DND-41 (cell line): ENCODE data around the gene L3MBTL2.

Source experiments
- ATAC-seq: fragments of 200-7000 bp; cut with Tn5 transposase; 3 replicates; pipeline ENCODE4 v1.9.1; 2021; ENCODE audit warnings: low read depth; ENCODE audit not compliant: insufficient read depth
- DNase-seq: peaks from one replicate; pipeline ENCODE4 v3.0.0-alpha.2; 2020
- H2AFZ ChIP-seq: 2 replicates; pipeline ENCODE4 v1.6.0; 2012; ENCODE audit warnings: low read depth, low read length
- H3K27ac ChIP-seq: 2 replicates; pipeline ENCODE4 v1.5.1; 2012; ENCODE audit warnings: low read length, inconsistent platforms
- H3K27me3 ChIP-seq: fragments of 200-600 bp; sonication (generic); 2 replicates; pipeline ENCODE4 v1.6.0; 2012; ENCODE audit warnings: low read length, mild to moderate bottlenecking, inconsistent platforms; ENCODE audit not compliant: insufficient read depth, poor library complexity
- H3K36me3 ChIP-seq: 2 replicates; pipeline ENCODE4 v1.5.1; 2012; ENCODE audit warnings: low read length, inconsistent platforms; ENCODE audit not compliant: insufficient read depth
- H3K4me1 ChIP-seq: 2 replicates; pipeline ENCODE4 v1.5.1; 2012; ENCODE audit warnings: mild to moderate bottlenecking, low read length; ENCODE audit not compliant: insufficient read depth
- H3K4me2 ChIP-seq: 2 replicates; pipeline ENCODE4 v1.6.0; 2012; ENCODE audit warnings: mild to moderate bottlenecking, moderate library complexity, low read length, inconsistent platforms; ENCODE audit not compliant: insufficient read depth
- H3K4me3 ChIP-seq, 2 experiments: fragments of 200-600 bp in 1 of 2; shearing (Covaris generic) in 1 of 2; 2 replicates each; pipeline ENCODE4 v1.5.1; 2012 to 2016; ENCODE audit warnings: inconsistent platforms in 2 of 2, low read length in 2 of 2, mild to moderate bottlenecking in 2 of 2, low read depth in 1 of 2, moderate library complexity in 1 of 2
- H3K79me2 ChIP-seq: 2 replicates; pipeline ENCODE4 v1.6.0; 2012; ENCODE audit warnings: low read length, inconsistent platforms; ENCODE audit not compliant: insufficient read depth
- H3K9ac ChIP-seq: 2 replicates; pipeline ENCODE4 v1.6.0; 2012; ENCODE audit warnings: low read depth, mild to moderate bottlenecking, inconsistent platforms, low read length, moderate library complexity
- H3K9me3 ChIP-seq: 2 replicates; pipeline ENCODE4 v1.5.1; 2012; ENCODE audit warnings: low read length, moderate library complexity, mild to moderate bottlenecking, inconsistent platforms; ENCODE audit not compliant: insufficient read depth, severe bottlenecking
- H4K20me1 ChIP-seq: 2 replicates; pipeline ENCODE4 v1.6.0; 2012; ENCODE audit warnings: low read length; ENCODE audit not compliant: insufficient read depth
- CTCF ChIP-seq: IDR thresholded peaks from 2 replicates; pipeline ENCODE4 v1.5.1; 2012; ENCODE audit warnings: borderline replicate concordance, low read length, moderate library complexity, mild to moderate bottlenecking; ENCODE audit not compliant: poor library complexity, severe bottlenecking; ENCODE audit errors: extremely low read depth
- EZH2 ChIP-seq: IDR thresholded peaks from 3 replicates; pipeline ENCODE4 v1.6.1; 2012; ENCODE audit warnings: borderline replicate concordance, low read depth, mild to moderate bottlenecking, moderate library complexity, low read length, inconsistent platforms; ENCODE audit not compliant: severe bottlenecking

L3MBTL2 gene

GRCh38 chr22:41250127-41250526, 45.0 kb downstream of the L3MBTL2 start:
- Histone ChIP-seq H3K79me2 (0 out of 2 replicates have a peak, but pooled peaks cover 2% of the 10 kb centered on the region), H3K4me2 (no peak overlapping the region), H2AFZ (no peak overlapping the region), H3K36me3 (peaks cover 94% of the 10 kb centered on the region), H3K27me3 (no peaks in the 10 kb centered on the region), H3K4me3 (no peak overlapping the region), H3K9ac (no peak overlapping the region), H3K27ac (no peak overlapping the region), H3K4me1 (no peaks in the 10 kb centered on the region), H3K9me3 (no peaks in the 10 kb centered on the region), H4K20me1 (peaks cover 24% of the 10 kb centered on the region)
- no peak for DNase-seq
- no peak for ATAC-seq
- no peak for TF ChIP-seq EZH2
- no peak for TF ChIP-seq CTCF

- peaks cover 96% of the 10 kb centered on the region for H3K36me3 ChIP-seq
- no peak for DNase-seq
Measured at GRCh38 chr22:41252365-41252764, 47.3 kb downstream of the L3MBTL2 start.

GRCh38 chr22:41254230-41254629, 49.1 kb downstream of the L3MBTL2 start:
- no peaks in the 10 kb centered on the region for H3K4me1 ChIP-seq
- H3K4me3 ChIP-seq: no peak overlapping the region
- H3K9me3 ChIP-seq: no peaks in the 10 kb centered on the region
- TF ChIP-seq EZH2 (no peak), CTCF (no peak)
- H3K4me2 ChIP-seq: no peak overlapping the region
- H3K9ac ChIP-seq: no peak overlapping the region
- peaks cover 14% of the 10 kb centered on the region; the same call in 1 of the 2 replicates for H4K20me1 ChIP-seq
- ATAC-seq (no peak), DNase-seq (no peak)
- H3K79me2 ChIP-seq: peaks cover 6% of the 10 kb centered on the region; the same call in 1 of the 2 replicates
- no peaks in the 10 kb centered on the region for H3K27me3 ChIP-seq
- H2AFZ ChIP-seq: no peak overlapping the region
- no peak overlapping the region for H3K27ac ChIP-seq
- H3K36me3 ChIP-seq: peaks cover 96% of the 10 kb centered on the region

More at GRCh38 chr22:41252365-41252764, 47.3 kb downstream of the L3MBTL2 start:
- 0 out of 2 replicates have a peak, but pooled peaks cover 2% of the 10 kb centered on the region for H3K79me2 ChIP-seq
- no peak overlapping the region for H3K4me3 ChIP-seq
- no peaks in the 10 kb centered on the region for H3K4me1 ChIP-seq
- peaks cover 22% of the 10 kb centered on the region for H4K20me1 ChIP-seq
- no peak overlapping the region for H3K9ac ChIP-seq
- no peak overlapping the region for H2AFZ ChIP-seq
- no peaks in the 10 kb centered on the region for H3K9me3 ChIP-seq
- H3K27ac ChIP-seq: no peak overlapping the region
- ATAC-seq: no peak
- H3K4me2 ChIP-seq: no peak overlapping the region
- no peaks in the 10 kb centered on the region for H3K27me3 ChIP-seq
- TF ChIP-seq CTCF (no peak), EZH2 (no peak)
